ENCODE results near the gene LRRC57.
"Not testable (repeated sequence)": the region's sequence is repeated elsewhere in the genome, so short reads cannot be mapped to it uniquely, and the experiment has no call there.

Gene LRRC57

DNA sequence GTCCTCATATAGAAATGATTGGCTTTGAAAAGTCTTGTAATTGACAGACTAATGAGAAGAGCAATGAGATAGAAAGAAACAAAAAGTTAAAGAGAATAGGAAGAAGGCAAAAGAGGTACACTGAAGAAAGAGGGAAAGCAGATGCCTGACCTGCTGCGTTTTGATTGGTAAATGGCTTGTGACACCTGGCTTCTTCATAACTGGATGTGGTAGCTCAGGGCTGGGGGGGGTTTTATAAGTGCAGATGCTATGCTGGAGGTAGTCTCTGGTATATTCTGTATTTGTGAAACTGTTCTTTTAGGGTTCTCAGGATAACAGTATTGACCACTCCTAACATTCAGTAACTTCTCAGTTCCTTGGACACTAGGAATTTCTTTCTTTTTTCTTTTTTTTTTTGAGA is 28.2 kb upstream of the LRRC57 start:
- in situ Hi-C loops (cut with MboI; ENCODE audit: low sequenced_read_pairs), result no loop called here
- Histone ChIP-seq H3K9me3 (no peaks in the 10 kb centered on the region), H3K4me3 (peak overlapping the region; percentile 92), H3K27me3 (ENCODE audit: low read depth) (no peaks in the 10 kb centered on the region), H3K4me1 (peaks cover 13% of the 10 kb centered on the region), H3K36me3 (replicated peaks) (no peaks in the 10 kb centered on the region)
- no peak for DNase-seq (ENCODE audit: low spot score in 2 of 2)

DNA sequence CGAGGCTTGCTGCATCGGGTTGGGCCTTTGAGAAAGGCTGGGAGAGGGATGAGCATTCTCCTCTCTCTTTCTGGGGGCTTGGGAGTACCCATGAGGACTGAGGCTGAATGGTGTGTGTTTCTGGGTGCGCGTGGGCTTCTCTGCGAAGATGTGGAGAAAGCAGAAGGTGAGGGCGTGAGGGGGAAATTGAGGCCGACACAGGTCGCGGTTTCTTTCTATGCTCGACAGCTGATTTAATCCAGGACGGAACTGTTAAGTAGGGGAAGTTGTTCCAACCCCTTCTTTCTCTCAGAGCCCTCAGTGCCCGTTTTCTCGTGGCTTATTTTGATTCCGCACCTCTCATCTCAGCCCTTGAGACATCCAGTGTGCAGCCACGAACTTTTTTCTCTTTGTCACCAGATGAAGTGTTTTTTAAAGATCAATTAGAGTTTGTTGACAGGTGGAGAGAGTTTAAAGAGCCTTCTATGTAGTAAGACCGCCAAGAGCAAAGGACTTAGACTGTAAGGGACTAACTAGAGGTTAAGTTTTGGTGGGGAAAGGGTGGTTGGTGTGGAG is 27.5 kb upstream of the LRRC57 start:
- Histone ChIP-seq H3K4me1 (peaks cover 10% of the 10 kb centered on the region), H3K9me3 (no peaks in the 10 kb centered on the region), H3K27me3 (ENCODE audit: low read depth) (no peaks in the 10 kb centered on the region), H3K36me3 (replicated peaks) (no peaks in the 10 kb centered on the region), H3K4me3 (peak overlapping the region; percentile 92)
- in situ Hi-C loops (cut with MboI; ENCODE audit: low sequenced_read_pairs), result no loop called here
- peak in 1 of 2 experiments; percentile 18 for DNase-seq (ENCODE audit: low spot score in 2 of 2)

DNA sequence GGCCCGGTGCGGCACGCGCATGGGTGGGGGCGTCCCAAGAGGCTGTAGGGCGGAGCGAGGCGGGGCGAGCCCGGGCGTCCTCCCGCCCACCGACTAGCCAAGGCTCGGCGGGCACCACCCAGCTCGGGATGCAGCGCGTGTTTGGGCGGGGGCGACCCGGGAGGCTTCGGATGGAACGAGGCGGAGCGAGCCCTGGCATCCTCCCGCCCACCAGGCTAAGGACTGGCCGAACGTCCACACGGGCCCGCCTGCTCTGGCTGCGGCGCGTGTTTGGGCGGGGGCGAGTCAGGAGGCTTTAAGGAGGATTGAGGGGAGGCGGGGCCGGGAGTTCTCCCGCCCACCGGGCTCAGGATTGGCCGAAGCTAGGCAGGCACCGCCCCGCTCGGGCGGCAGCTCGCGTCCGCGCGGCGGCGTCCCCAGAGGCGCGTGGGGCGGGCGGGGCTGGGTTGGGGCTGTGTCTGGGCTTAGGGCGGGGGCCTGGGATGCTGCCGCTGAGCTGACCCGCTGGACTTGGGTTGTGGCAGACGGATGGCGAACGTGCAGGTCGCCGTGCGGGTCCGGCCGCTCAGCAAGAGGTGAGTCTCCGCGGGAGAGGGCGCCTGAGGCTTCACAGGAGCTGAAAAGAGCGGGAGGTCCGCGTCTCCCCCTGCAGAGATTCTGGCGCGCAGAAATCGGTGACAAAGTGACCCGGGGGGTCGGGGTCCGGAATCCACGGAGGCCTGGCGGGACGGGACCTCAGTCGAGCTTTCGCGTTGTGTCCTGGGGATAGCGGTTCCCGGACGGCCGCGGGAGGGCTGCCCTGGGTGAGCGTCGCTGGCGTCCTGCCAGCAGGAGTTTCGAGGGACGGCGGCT is 26.8 kb upstream of the LRRC57 start, which contains the start of gene STARD9:
STARD9 (plus strand) TSS at position 419 of the 852 bp plus-strand sequence; CDS start at position 529, 110 bp downstream.
- Histone ChIP-seq H3K36me3 (replicated peaks) (no peaks in the 10 kb centered on the region), H3K27me3 (ENCODE audit: low read depth) (no peaks in the 10 kb centered on the region), H3K4me1 (peaks cover 10% of the 10 kb centered on the region), H3K4me3 (peak within 1 kb of the TSS; percentile 92), H3K9me3 (no peaks in the 10 kb centered on the region)
- peak; percentile 97 to 99 for DNase-seq (ENCODE audit: low spot score in 2 of 2)
- in situ Hi-C loops (cut with MboI; ENCODE audit: low sequenced_read_pairs), result no loop called here

DNA sequence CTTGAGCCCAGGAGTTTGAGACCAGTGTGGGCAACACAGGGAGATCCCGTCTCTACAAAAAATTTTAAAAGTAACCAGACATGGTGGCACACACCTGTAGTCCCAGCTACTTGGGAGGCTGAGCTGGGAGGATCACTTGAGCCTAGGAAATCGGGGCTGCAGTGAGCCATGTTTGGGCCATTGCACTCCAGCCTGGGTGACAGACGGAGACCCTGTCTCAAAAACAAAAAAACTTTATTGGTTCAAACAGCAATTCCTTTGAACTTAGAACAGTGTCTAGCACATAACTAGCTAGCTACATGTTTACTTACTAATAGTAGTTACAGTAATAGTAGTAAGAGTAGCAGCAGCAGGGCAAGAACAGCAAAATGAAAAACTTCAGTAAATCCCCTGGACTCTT is 10.1 kb upstream of the LRRC57 start:
- in situ Hi-C loops (cut with MboI; ENCODE audit: low sequenced_read_pairs), result no loop called here
- Histone ChIP-seq H3K9me3 (no peaks in the 10 kb centered on the region), H3K4me1 (no peaks in the 10 kb centered on the region; the same call in 1 of the 2 replicates), H3K27me3 (ENCODE audit: low read depth) (no peaks in the 10 kb centered on the region), H3K4me3 (no peak overlapping the region), H3K36me3 (replicated peaks) (peaks cover 28% of the 10 kb centered on the region)
- DNase-seq (ENCODE audit: low spot score in 2 of 2), result no peak

DNA sequence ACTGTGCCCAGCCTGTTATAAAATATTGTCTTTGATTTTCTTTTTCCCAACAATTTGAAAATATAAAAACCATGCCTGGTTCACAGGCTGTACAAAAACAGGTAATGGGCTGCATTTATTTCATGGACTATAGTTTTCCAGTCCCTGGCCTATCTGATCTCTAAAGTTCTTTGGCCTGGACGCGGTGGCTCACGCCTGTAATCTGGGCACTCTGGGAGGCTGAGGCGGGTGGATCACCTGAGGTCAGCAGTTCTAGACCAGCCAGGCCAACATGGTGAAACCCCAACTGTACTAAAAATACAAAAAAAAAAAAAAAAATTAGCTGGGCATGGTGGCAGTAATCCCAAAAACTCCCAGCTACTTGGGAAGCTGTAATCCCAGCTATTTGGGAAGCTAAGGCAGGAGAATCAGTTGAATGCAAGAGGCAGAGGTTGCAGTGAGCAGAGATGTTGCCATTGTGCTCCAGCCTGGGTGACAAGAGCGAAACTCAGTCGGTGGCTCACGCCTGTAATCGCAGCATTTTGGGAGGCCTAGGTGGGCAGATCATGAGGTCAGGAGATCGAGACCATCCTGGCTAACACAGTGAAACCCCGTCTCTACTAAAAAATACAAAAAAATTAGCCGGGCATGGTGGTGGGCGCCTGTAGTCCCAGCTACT is 8.1 kb upstream of the LRRC57 start:
- DNase-seq (ENCODE audit: low spot score in 2 of 2); H3K4me1 ChIP-seq; in situ Hi-C loops (cut with MboI; ENCODE audit: low sequenced_read_pairs); H3K27me3 ChIP-seq (ENCODE audit: low read depth); H3K4me3 ChIP-seq; H3K9me3 ChIP-seq: not testable (repeated sequence)
- peaks cover 22% of the 10 kb centered on the region for H3K36me3 ChIP-seq (replicated peaks)

DNA sequence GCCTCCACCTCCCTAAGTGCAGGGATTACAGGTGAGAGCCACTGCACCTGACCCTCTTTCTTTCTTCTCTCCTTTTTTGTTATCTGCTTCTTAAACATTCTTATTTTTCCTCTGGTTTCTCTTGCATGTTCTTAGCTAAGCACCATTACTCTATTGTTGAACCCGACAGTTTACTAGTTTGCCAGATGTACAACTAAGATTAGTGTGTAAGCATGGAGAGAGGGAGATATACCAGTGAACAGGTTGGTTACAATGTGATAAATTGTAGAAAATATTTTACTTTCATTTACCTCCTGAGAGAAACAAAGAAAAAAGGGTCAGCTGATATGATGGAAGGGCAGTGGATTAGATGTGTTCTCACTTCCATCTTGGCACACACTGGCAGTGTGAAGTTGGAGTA is 5.0 kb upstream of the LRRC57 start:
- in situ Hi-C loops (cut with MboI; ENCODE audit: low sequenced_read_pairs), result no loop called here

DNA sequence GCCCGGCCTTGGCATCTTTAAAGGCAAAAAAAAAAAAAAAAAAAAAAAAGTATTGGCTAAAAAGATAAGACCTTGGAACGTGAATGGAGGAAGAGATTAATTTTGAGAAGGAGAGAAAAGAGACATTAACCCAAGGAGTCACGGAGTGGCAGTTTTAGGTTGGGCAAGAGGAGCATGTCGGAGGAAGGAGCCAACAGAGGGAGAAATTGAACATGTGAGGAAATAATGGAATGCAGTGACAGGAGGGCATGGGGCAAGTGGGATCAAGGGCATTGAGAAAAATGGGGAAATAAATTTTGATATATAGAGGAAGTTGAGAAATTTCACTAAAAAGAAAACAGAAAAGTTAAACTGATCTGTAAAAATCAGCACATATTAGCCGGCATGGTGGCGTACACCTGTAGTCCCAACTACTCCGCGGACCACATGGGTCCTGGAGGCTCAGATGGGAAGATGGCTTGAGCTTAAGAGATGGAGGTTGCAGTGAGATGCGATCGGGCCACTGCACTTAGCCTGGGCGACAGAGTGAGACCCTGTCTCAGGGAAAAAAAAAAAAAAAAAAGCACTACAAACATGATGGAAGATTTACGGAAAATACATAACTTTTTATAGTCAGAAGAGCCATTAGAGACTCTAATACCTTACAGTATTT is 1.3 kb upstream of the LRRC57 start:
- H3K9me3 ChIP-seq, result 0 out of 2 replicates have a peak, but pooled peaks cover 2% of the 10 kb centered on the region
- H3K4me3 ChIP-seq, result peak overlapping the region; percentile 98
- no peaks in the 10 kb centered on the region for H3K27me3 ChIP-seq (ENCODE audit: low read depth)
- no peaks in the 10 kb centered on the region; the same call in none of the 2 replicates for H3K4me1 ChIP-seq
- no peak for DNase-seq (ENCODE audit: low spot score in 2 of 2)
- in situ Hi-C loops (cut with MboI; ENCODE audit: low sequenced_read_pairs), result no loop called here
- H3K36me3 ChIP-seq (replicated peaks), result peaks cover 10% of the 10 kb centered on the region

More for the DNA sequence above, 5.0 kb upstream of the LRRC57 start:
- H3K4me3 ChIP-seq, result no peak overlapping the region
- no peaks in the 10 kb centered on the region; the same call in none of the 2 replicates for H3K4me1 ChIP-seq
- DNase-seq (ENCODE audit: low spot score in 2 of 2), result no peak
- H3K9me3 ChIP-seq, result 0 out of 2 replicates have a peak, but pooled peaks cover 2% of the 10 kb centered on the region
- H3K27me3 ChIP-seq (ENCODE audit: low read depth), result no peaks in the 10 kb centered on the region
- H3K36me3 ChIP-seq (replicated peaks), result no peaks in the 10 kb centered on the region; the same call in none of the 2 replicates

DNA sequence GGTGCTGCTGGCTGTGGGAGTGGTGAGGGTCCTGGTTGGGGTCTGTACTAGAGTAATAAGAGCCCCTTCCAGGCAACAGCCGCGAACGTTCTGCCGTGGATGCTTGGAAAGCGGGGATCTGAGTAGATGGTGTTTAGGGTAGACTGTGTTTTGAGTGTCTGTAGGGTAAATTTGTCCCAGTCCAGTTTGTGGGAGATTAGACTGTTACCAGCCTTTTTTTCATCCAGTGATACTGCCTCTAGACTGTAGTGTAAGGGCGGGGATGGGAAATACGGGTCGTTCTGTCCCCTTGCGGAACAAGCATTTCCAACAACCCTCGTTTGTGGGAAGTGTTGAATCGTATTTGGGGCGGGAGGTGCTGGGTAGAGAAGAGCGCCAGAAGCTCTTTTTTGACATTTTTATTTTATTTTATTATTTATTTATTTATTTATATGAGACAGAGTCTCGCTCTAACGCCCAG is 469 bp upstream of the LRRC57 start:
- no peaks in the 10 kb centered on the region; the same call in none of the 2 replicates for H3K4me1 ChIP-seq

DNA sequence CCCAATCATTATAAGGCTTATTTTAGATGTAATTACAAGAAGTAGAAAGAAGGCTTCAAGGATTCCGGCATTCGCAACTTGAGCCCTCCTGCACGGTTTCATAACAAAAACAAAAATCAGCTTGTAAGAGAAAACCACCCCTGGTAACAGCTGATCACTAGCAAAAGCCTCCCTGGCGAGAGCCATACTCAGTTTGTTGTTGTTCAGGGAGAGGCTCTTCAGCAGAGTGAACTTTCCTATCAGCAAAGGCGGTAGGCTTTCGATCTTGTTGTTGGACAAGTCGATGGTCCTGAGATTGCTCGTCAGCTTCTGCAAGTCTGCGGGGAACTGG is 710 bp downstream of the LRRC57 start:
- no peaks in the 10 kb centered on the region for H3K27me3 ChIP-seq (ENCODE audit: low read depth)
- 0 out of 2 replicates have a peak, but pooled peaks cover 2% of the 10 kb centered on the region for H3K9me3 ChIP-seq
- no peak for DNase-seq (ENCODE audit: low spot score in 2 of 2)
- H3K4me3 ChIP-seq, result peak overlapping the region; percentile 98
- in situ Hi-C loops (cut with MboI; ENCODE audit: low sequenced_read_pairs), result no loop called here
- no peaks in the 10 kb centered on the region; the same call in 1 of the 2 replicates for H3K4me1 ChIP-seq
- peaks cover 25% of the 10 kb centered on the region for H3K36me3 ChIP-seq (replicated peaks)

More for the DNA sequence above, 469 bp upstream of the LRRC57 start:
- in situ Hi-C loops (cut with MboI; ENCODE audit: low sequenced_read_pairs), result no loop called here
- peak overlapping the region; percentile 98 for H3K4me3 ChIP-seq
- peak; percentile 43 to 48 for DNase-seq (ENCODE audit: low spot score in 2 of 2)
- 0 out of 2 replicates have a peak, but pooled peaks cover 2% of the 10 kb centered on the region for H3K9me3 ChIP-seq
- H3K36me3 ChIP-seq (replicated peaks), result peaks cover 17% of the 10 kb centered on the region
- H3K27me3 ChIP-seq (ENCODE audit: low read depth), result no peaks in the 10 kb centered on the region

DNA sequence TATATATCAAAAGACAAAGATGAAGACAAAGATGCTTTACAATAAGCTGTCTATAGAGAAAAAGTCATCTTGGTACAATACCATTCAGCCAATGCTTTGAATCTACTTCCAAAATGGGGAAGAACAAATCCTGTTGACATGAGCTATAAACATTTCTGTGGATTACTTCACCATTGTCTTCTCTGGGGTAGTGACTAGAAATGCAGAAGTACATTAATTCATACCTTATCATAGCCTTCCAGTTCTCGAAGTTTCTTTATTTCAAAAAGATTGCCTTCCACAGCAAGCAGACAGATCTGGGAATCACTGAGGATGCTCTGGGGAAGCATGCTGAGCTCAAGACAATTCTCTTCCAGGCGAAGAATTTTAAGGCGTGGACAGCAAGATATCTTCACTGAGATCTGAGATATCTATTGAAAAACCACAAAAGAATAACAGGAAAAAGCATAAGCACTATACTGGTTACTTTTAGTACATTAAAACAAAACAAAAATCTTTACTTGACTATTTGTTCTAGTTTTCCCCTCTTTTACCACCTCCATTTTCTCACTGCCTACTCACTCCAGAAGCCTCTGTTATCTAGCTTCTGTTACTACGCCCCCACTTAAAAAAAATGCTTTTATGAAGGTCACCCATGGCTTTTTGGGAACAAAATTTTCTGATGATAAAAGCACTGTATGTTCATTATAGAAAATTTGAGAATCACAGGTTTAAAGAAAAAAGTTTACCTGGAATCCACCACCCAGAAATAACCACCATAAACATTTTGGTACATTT is 3.6 kb downstream of the LRRC57 start:
- Histone ChIP-seq H3K27me3 (ENCODE audit: low read depth) (no peaks in the 10 kb centered on the region), H3K36me3 (replicated peaks) (peaks cover 31% of the 10 kb centered on the region), H3K4me3 (no peak overlapping the region), H3K9me3 (0 out of 2 replicates have a peak, but pooled peaks cover 2% of the 10 kb centered on the region), H3K4me1 (no peaks in the 10 kb centered on the region; the same call in 1 of the 2 replicates)
- in situ Hi-C loops (cut with MboI; ENCODE audit: low sequenced_read_pairs), result no loop called here
- no peak for DNase-seq (ENCODE audit: low spot score in 2 of 2)

DNA sequence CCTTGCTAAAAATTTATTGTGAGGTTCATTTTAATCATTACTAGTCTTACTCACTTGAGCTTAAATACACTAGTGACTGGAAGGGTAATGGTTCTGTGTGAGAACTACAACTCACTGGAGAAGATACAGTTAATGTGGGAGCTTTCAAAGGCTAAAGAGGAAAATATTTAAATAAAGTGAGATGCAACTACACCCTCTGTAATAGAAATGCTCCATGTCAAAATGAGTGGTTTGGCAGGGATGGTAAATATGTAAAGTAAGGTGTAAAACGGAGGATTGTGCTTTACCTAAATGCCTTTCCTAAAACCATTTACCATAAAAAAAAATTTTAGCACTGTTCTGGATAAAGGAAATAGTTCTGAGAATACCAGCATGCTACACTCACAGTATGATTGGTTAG is 15.3 kb downstream of the LRRC57 start:
- H3K36me3 ChIP-seq (replicated peaks), result peaks cover 18% of the 10 kb centered on the region
- DNase-seq (ENCODE audit: low spot score in 2 of 2), result no peak
- no peaks in the 10 kb centered on the region for H3K9me3 ChIP-seq
- H3K4me1 ChIP-seq, result no peaks in the 10 kb centered on the region
- H3K4me3 ChIP-seq, result no peak overlapping the region
- H3K27me3 ChIP-seq (ENCODE audit: low read depth), result no peaks in the 10 kb centered on the region
- in situ Hi-C loops (cut with MboI; ENCODE audit: low sequenced_read_pairs), result no loop called here

DNA sequence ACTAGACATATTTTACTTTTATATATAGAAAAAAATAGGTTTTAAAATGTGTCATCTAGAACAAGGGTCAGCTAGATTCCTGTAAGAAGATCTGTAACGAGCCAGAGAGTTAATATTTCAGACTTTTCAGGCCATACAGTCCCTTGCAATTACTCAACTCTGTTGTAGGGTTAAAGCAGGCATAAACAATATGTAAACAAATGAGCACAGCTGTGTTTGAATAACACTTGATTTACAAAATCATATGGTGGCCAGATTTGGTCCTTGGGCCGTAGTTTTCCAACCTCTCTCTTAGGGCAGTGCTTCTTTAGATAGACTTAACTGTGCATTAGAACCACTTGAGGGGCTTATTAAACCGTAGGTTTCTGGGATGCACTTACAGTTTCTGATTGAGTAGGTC is 19.6 kb downstream of the LRRC57 start:
- Histone ChIP-seq H3K27me3 (ENCODE audit: low read depth) (no peaks in the 10 kb centered on the region), H3K4me1 (no peaks in the 10 kb centered on the region), H3K4me3 (no peak overlapping the region), H3K9me3 (no peaks in the 10 kb centered on the region), H3K36me3 (replicated peaks) (peaks cover 10% of the 10 kb centered on the region; the same call in 1 of the 2 replicates)
- no peak for DNase-seq (ENCODE audit: low spot score in 2 of 2)
- in situ Hi-C loops (cut with MboI; ENCODE audit: low sequenced_read_pairs), result no loop called here

DNA sequence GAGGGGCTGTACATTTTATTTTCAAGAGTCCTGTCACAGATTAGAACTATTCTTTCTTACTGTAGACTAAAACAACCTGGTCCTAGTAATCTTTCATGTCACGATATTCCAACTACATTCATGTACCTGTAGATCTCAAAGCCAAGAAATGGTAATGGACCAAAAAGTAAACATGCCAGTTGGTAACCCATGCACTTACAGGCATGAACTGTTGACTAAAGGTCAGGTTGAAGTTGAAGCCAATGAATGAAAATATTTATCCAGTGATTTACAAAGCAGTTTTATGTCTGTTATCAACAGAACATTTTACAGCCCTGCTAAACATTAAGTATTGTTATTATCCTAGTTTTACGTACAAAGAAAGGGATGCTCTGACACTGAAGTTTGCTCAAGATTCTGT is 25.3 kb downstream of the LRRC57 start:
- Histone ChIP-seq H3K9me3 (no peaks in the 10 kb centered on the region), H3K4me1 (no peaks in the 10 kb centered on the region), H3K4me3 (no peak overlapping the region), H3K36me3 (replicated peaks) (peaks cover 9% of the 10 kb centered on the region), H3K27me3 (ENCODE audit: low read depth) (no peaks in the 10 kb centered on the region)
- in situ Hi-C loops (cut with MboI; ENCODE audit: low sequenced_read_pairs), result no loop called here
- no peak for DNase-seq (ENCODE audit: low spot score in 2 of 2)
